Left cardiac atrium (tissue), 4 donors: ENCODE data around the gene LRRC23. TPM values are rescaled to one million over a fixed set of nuclear protein-coding genes. Genes with fewer than 3 reads are reported as not detected.
A peak's percentile ranks its signal among the peaks of the same experiment; 100 is the strongest.
"Not testable (repeated sequence)": the region's sequence is repeated elsewhere in the genome, so short reads cannot be mapped to it uniquely, and the experiment has no call there.

Experiments used
- ATAC-seq, 2 donors: fragments of 200-7000 bp; cut with Tn5 transposase; one replicate each; pipeline ENCODE4 v1.9.1; 2020; ENCODE audit warnings: mild to moderate bottlenecking in 2 of 2, moderate library complexity in 2 of 2
- DNase-seq: peaks from one replicate; pipeline ENCODE4 v3.0.0-alpha.2; 2020
- intact Hi-C, 2 donors: fragments of 100-400 bp; cut with DNase I; formaldehyde crosslinking; loops; one replicate each; pipeline versions ENCODE4 v1.14.1 to v1.15.1; 2022 to 2023
- long read RNA-seq: library from polyadenylated mRNA; unstranded; transcript quantifications from one replicate; pipeline ENCODE4 v2.0.0, GENCODE V29; 2021
- total RNA-seq, 2 donors: library from RNA; stranded (reverse); fragmentation: NEBNext Ultra II Directional; extraction: Animal tissue kit (Norgen Biotek cat#: 25700); gene quantifications; one replicate each; pipeline ENCODE4 v1.2.1, GENCODE V29; 2021
- donor health status: DM: no; HTN: yes; CAD: no.
- donor health status: DM: no; HTN: yes; CAD: no; lungs with severe emphysema.
- donor health status: DM: yes; HTN: yes; CAD: no.
- donor health status: Dilated cardiomyopathy.

The LRRC23 gene
- 10 to 100 TPM in 1 of 2 donors, 1 to 10 TPM in 1; 8.1 to 10.5 TPM for total RNA-seq
- long read RNA-seq, partial matches to known transcripts = 0 of 6 reads
- long read RNA-seq, other reads (novel, unspliced or antisense) = 0 of 6 reads

DNA sequence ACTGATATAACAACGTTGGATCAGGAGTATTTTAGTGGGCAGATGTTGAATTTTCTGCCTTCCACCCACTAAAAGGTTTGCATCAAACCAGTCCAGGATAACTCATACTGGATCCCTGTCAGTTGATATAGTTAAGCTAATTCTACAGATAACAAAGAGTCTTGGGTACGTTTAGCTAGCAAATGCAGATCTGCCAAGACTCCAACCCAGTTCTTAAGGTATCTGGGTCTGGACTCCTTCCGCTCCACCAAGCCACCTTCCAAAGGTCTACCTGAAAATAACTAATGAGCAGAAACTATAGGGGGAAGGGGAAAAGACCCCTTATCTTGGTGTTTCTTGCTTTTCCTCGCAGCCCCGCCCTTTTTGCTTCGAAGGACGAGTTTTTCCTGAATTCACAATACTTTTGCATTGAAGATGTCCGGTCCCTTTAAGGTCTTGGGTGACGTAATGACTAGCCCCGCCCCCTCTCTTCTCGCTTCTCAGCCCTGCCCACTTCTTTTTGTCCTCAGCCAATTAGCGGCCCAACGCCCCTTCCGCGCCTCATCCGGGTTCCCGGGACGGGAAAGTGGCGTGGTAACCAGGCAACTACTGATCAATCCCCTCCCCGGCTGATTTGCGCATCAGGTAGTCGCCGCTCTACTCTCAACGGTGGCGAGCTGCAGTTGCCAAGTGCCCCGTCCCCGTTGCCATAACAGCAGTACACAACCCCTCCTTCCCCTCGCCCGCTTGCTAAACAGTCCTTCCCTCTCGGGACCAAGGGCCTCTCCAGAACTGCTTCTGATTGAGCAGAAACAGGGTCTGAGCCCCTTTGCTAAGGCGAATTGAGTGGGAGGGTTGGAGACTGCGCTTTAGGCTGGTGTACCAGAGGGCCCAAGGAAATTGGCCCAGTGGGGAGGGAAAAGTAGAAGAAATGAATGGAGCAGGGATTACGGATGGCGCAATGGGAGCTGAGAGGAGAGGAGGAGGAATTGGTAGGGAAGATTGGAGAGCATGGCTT lies at the start of gene LRRC23:
LRRC23 (plus strand) TSS at position 543 of the 997 bp plus-strand sequence. CDS start 812 bp downstream, outside the sequence.
- peak; percentile 99 for DNase-seq
- intact Hi-C loops = no loop called here
- peak; percentile 98 for ATAC-seq

GRCh38 chr12:6855322-6855721 lies 49.3 kb upstream of the LRRC23 start:
- intact Hi-C loops = no loop called here
- DNase-seq (no peak), ATAC-seq (no peak)

DNA sequence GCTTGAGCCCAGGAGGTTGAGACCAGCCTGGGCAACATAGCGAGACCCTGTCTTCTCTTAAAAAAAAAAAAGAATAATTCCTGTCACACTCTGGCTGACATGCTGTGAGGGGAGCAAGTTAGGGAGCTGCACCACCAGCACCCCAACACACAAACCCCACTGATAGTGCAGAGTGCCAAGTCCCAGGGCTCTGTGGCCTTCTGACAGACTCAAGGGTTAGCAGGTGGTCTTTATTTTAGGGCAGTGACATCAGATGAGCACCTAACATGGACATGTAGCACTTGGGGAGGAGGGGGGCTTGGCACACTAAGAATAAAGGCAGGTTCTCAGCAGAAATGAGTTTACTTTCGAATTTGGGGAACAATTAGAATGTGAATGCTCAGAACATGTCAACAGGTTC lies 45.8 kb upstream of the LRRC23 start:
- DNase-seq = no peak
- ATAC-seq = no peak
- intact Hi-C loops = no loop called here

DNA sequence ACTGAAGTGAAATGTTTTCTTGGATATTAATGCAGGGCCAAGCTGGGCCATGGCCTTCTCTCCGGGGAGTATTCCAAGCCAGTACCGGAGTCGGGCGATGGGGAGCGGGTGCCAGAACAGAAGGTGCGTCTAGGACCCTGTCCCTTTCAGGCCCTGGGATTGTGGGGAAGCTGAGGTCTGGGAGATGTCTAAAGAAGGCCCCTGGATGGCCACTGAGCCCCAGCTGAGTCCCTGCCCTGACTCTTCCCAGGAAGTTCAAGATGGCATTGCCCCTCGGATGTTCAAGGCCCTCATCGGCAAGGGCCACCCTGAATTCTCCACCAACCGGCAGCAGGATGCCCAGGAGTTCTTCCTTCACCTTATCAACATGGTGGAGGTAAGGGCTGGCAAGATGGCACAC lies 44.5 kb upstream of the LRRC23 start:
- ATAC-seq = no peak
- intact Hi-C loops = no loop called here
- DNase-seq = no peak

- intact Hi-C loops = no loop called here
- ATAC-seq (no peak), DNase-seq (no peak)
Measured at GRCh38 chr12:6860942-6861341, 43.7 kb upstream of the LRRC23 start.

DNA sequence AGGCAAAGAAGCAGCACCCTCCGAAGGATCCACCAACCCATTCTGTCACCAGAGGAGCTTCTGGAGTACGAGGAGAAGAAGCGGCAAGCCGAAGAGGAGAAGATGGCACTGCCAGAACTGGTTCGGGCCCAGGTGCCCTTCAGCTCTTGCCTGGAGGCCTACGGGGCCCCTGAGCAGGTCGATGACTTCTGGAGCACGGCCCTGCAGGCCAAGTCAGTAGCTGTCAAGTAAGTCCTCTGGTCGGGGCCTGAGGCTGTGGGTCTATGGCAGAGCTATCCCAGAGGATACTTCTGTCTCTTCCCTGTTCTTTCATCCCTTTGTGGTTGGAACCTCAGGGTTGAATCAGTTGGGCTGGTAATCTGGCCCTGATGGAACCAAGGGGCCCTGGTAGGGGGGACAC lies 43.2 kb upstream of the LRRC23 start:
- intact Hi-C loops = no loop called here
- no peak for ATAC-seq
- no peak for DNase-seq

- intact Hi-C loops = no loop called here
- ATAC-seq (no peak), DNase-seq (no peak)
Measured at GRCh38 chr12:6863033-6863432, 41.6 kb upstream of the LRRC23 start.

GRCh38 chr12:6863586-6864321 lies 40.9 kb upstream of the LRRC23 start:
- ATAC-seq = no peak
- no peak for DNase-seq
- intact Hi-C loops = no loop called here

DNA sequence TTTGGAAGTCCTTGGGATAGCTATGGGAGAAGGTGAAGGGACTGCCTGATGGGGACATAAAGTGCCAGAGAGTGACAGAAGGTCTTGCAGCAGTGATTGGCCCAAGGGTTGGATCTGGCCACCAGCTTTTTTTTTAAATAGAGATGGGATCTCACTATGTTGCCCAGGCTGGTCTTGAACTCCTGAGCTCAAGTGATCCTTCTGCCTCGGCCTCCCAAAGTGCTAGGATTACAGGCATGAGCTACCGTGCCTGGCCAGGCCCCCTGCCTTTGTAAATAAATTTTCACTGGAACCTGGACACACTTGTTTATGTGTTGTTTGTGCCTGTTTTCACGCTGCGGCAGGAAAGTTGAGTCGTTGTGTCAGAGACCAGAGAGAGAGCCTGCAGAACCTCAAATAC lies 39.3 kb upstream of the LRRC23 start:
- intact Hi-C loops, ATAC-seq, DNase-seq: not testable (repeated sequence)

DNA sequence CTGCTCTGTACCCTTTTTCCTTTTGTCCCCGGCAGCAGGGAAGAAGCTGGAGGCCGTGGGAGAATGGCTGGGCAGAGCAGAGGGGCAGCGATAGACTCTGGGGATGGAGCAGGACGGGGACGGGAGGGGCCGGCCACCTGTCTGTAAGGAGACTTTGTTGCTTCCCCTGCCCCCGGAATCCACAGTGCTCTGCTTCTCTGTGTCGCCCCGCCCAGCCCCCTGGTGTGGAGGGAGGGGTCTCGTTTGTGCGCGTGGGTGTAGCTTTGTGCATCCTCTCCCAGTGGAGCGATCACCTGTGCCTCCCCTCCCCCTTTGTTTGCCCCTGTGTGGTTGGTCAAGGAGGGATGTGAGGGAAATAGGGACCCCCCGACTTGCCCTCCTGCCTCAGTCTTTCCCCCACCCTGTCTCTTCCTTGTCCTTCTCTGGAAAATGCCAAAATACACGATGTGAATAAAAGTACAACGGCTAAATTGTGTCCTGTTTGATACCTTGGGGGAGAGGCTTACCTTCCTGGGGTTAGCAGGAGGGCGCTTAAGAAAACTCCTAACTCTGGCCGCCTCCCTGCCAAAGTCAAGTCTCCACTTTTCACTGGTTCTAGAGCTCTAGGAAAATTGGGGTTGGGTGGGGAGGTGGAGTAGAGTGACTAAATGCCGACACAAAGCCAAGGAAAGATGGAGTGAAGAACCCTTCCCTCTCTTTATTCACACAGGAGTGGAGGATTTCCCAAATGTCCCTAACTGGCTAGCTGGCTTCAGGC lies 38.3 kb upstream of the LRRC23 start:
- no peak for DNase-seq
- ATAC-seq = no peak
- intact Hi-C loops = no loop called here

GRCh38 chr12:6866920-6867412 lies 37.7 kb upstream of the LRRC23 start:
- no peak for DNase-seq
- intact Hi-C loops = no loop called here
- peak; percentile 5 to 23 for ATAC-seq

DNA sequence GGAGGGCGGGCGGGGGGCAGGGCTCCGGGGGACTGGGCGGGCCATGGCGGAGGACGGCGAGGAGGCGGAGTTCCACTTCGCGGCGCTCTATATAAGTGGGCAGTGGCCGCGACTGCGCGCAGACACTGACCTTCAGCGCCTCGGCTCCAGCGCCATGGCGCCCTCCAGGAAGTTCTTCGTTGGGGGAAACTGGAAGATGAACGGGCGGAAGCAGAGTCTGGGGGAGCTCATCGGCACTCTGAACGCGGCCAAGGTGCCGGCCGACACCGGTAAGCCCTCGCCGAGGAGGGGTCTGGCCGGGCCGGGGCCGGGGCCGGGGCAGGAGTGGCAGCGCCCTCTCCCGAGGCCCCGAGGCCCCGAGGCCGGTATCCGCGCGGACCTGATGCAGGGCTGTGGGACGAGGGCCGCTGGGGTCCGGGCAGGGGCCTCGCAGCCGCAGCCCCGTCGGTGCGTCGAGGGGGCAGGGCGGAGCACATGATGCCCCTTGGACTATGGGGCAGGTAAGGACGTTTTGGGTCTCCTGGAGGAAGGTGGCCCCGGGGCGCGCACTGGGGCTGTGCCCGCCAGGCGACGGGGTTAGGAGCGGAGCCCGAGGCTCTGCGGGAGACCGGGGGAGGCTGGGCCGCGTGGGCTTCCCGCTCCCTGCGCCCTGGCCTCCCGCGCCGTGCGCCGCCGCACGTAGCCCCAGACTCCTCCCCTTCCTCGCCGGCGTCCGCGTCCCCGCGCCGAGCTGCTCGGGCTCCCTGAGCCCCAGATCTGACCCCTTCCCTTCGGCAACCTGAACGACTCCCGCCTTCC lies 37.0 kb upstream of the LRRC23 start, which contains the start of gene TPI1:
TPI1 (plus strand) TSS at position 119 of the 798 bp plus-strand sequence; CDS start at position 155, 36 bp downstream.
- ATAC-seq (peak; percentile 87 to 92), DNase-seq (peak; percentile 88)
- intact Hi-C loops = no loop called here

GRCh38 chr12:6868211-6869048 lies 36.2 kb upstream of the LRRC23 start:
- intact Hi-C loops = no loop called here
- peak in 1 of 2 donors; percentile 1 for ATAC-seq
- no peak for DNase-seq

- DNase-seq (peak; percentile 75), ATAC-seq (no peak)
- intact Hi-C loops = no loop called here
Measured at GRCh38 chr12:6869049-6870021, 35.3 kb upstream of the LRRC23 start.

GRCh38 chr12:6870304-6870703 lies 34.3 kb upstream of the LRRC23 start:
- DNase-seq, ATAC-seq, intact Hi-C loops: not testable (repeated sequence)
